HepG2 (cell line): ENCODE data around the gene EEFSEC. TPM values are rescaled to one million over a fixed set of nuclear protein-coding genes. Genes with fewer than 3 reads are reported as not detected.

Source experiments
- ATAC-seq: fragments of 200-7000 bp; cut with Tn5 transposase; 3 replicates; pipeline ENCODE4 v1.9.1; 2020; ENCODE audit warnings: mild to moderate bottlenecking, moderate library complexity
- BruUV-seq: library from RNA; stranded (reverse); fragments of 400-500 nt; replicated peaks from 2 replicates; lab custom pipeline; 2021; lab: Mats Ljungman, UMichigan
- CTCF ChIA-PET: fragments of 300-600 bp; formaldehyde crosslinking; extraction: SDS; loops from one replicate; lab custom pipeline; 2021; ENCODE audit warnings: low total read pairs, inconsistent platforms, low intra/inter-chr PET ratio; lab: Yijun Ruan, JAX
- POLR2A ChIA-PET: fragments of 350-600 bp; sonication (Branson Sonifier 250); formaldehyde crosslinking; loops from one replicate; lab custom pipeline; 2020; ENCODE audit warnings: antibody characterized with exemption, inconsistent platforms; lab: Yijun Ruan, JAX
- DNase-seq: peaks from one replicate; pipeline ENCODE4 v3.0.0-alpha.2; 2015; ENCODE audit warnings: low spot score
- FAIRE-seq: peaks from 3 replicates; lab custom pipeline; 2011; peaks lifted over from hg19 to GRCh38; lab: Jason Lieb, UNC
- H2AFZ ChIP-seq: one replicate; pipeline ENCODE4 v1.6.1; 2011; ENCODE audit warnings: low read length, inconsistent platforms
- H3K27ac ChIP-seq: fragments of 300-600 bp; 3 replicates; pipeline ENCODE4 v1.8.0; 2011; ENCODE audit warnings: mixed run types, mild to moderate bottlenecking, mixed read lengths, low read length, inconsistent platforms; ENCODE audit not compliant: insufficient read depth; ENCODE audit errors: extremely low read length
- H3K27me3 ChIP-seq, 2 experiments: fragments of 200-600 bp in 1 of 2; 2 replicates in 1 of 2; 3 replicates in 1 of 2; pipeline versions ENCODE4 v1.6.0 to v1.8.0; 2011; ENCODE audit warnings: low read length in 2 of 2, mild to moderate bottlenecking in 2 of 2, moderate library complexity in 2 of 2, inconsistent platforms in 1 of 2; ENCODE audit not compliant: insufficient read depth in 2 of 2, control insufficient read depth in 1 of 2
- H3K36me3 ChIP-seq, 2 experiments: fragments of 200-600 bp in 1 of 2; replicated peaks in 1 of 2; 2 replicates in 1 of 2; 3 replicates in 1 of 2; pipeline versions ENCODE4 v1.5.1 to v1.8.0; 2011; ENCODE audit warnings: low read length in 2 of 2, inconsistent platforms in 1 of 2; ENCODE audit not compliant: insufficient read depth in 2 of 2, control insufficient read depth in 1 of 2
- H3K4me1 ChIP-seq: 2 replicates; pipeline ENCODE4 v1.5.1; 2012; ENCODE audit warnings: low read length, inconsistent platforms; ENCODE audit not compliant: insufficient read depth
- H3K4me2 ChIP-seq: 2 replicates; pipeline ENCODE4 v1.6.0; 2011; ENCODE audit warnings: low read depth, low read length, inconsistent platforms
- H3K4me3 ChIP-seq, 3 experiments: fragments of 200-600 bp in 1 of 3; sonication (generic), shearing (Covaris generic) in 1 of 3; replicated peaks in 1 of 3; 2 replicates each; pipeline ENCODE4 v1.5.1; 2011 to 2016; ENCODE audit warnings: low read length in 3 of 3, inconsistent platforms in 2 of 3, low read depth in 2 of 3, mild to moderate bottlenecking in 2 of 3, control low read depth in 1 of 3, mixed read lengths in 1 of 3; ENCODE audit not compliant: insufficient read depth in 1 of 3
- H3K79me2 ChIP-seq: one replicate; pipeline ENCODE4 v1.6.1; 2011; ENCODE audit warnings: low read length, inconsistent platforms; ENCODE audit not compliant: insufficient read depth
- H3K9ac ChIP-seq: 2 replicates; pipeline ENCODE4 v1.6.0; 2011; ENCODE audit warnings: mild to moderate bottlenecking, low read depth, low read length, inconsistent platforms; ENCODE audit not compliant: insufficient read depth
- H3K9me3 ChIP-seq: 2 replicates; pipeline ENCODE4 v1.5.1; 2012; ENCODE audit warnings: mild to moderate bottlenecking, low read length
- H4K20me1 ChIP-seq: 2 replicates; pipeline ENCODE4 v1.6.0; 2011; ENCODE audit warnings: inconsistent platforms, mild to moderate bottlenecking, low read length, moderate library complexity; ENCODE audit not compliant: insufficient read depth
- DNMT3B ChIP-seq: conservative IDR thresholded peaks from 2 replicates; pipeline ENCODE4 v1.6.1; 2016; ENCODE audit warnings: missing biosample characterization, control low read depth
- HES4 ChIP-seq: sonication (generic); formaldehyde crosslinking; IDR thresholded peaks from 2 replicates; pipeline ENCODE4 v1.9.0; 2021; ENCODE audit warnings: mild to moderate bottlenecking, missing genetic modification reagents, borderline replicate concordance
- KDM5A ChIP-seq: fragments of 200-600 bp; sonication (generic); IDR thresholded peaks from 2 replicates; pipeline ENCODE4 v1.7.0; 2018; ENCODE audit warnings: antibody characterized with exemption, mild to moderate bottlenecking, low read length, borderline replicate concordance
- MAZ ChIP-seq, 2 experiments: sonication (generic) in 1 of 2; formaldehyde crosslinking in 1 of 2; IDR thresholded peaks; 2 replicates each; pipeline versions ENCODE4 v1.5.0 to v1.6.1; 2012 to 2020; ENCODE audit warnings: low read depth in 2 of 2, mild to moderate bottlenecking in 2 of 2, borderline replicate concordance in 1 of 2, improper control_type of control experiment in 1 of 2, low read length in 1 of 2, missing genetic modification reagents in 1 of 2, moderate library complexity in 1 of 2
- SMAD1 ChIP-seq: sonication (generic); formaldehyde crosslinking; IDR thresholded peaks from 2 replicates; pipeline ENCODE4 v1.4.0; 2020; ENCODE audit warnings: missing genetic modification reagents, low read depth, mild to moderate bottlenecking, borderline replicate concordance
- THAP7 ChIP-seq: sonication (generic); formaldehyde crosslinking; IDR thresholded peaks from 2 replicates; pipeline ENCODE4 v1.8.1; 2023; ENCODE audit warnings: mild to moderate bottlenecking, missing genetic modification reagents
- ZNF17 ChIP-seq: sonication (generic); formaldehyde crosslinking; IDR thresholded peaks from 2 replicates; pipeline ENCODE4 v1.5.0; 2020; ENCODE audit warnings: mild to moderate bottlenecking, missing genetic modification reagents
- ZNF354B ChIP-seq: sonication (generic); formaldehyde crosslinking; IDR thresholded peaks from 2 replicates; pipeline ENCODE4 v1.8.0; 2022; ENCODE audit warnings: mild to moderate bottlenecking, missing genetic modification reagents
- ZNF547 ChIP-seq: sonication (generic); formaldehyde crosslinking; IDR thresholded peaks from 2 replicates; pipeline ENCODE4 v1.5.1; 2020; ENCODE audit warnings: mild to moderate bottlenecking, missing genetic modification reagents
- ZSCAN9 ChIP-seq: IDR thresholded peaks from 2 replicates; pipeline ENCODE4 v1.6.1; 2016; ENCODE audit warnings: borderline replicate concordance
- WGBS: methylation state at CpG from one replicate; pipeline ENCODE4 v1.1.6; 2017; ENCODE audit warnings: low lambda C conversion rate; 5-methylcytosine and 5-hydroxymethylcytosine counted together
- in situ Hi-C: cut with HindIII; loops from 2 replicates; pipeline ENCODE4 v1.10.0; 2017; ENCODE audit warnings: low pct_unique_long_range_greater_than_20kb; ENCODE audit not compliant: extremely low pct_ligation_motif_present
- intact Hi-C: fragments of 100-400 bp; cut with micrococcal nuclease; formaldehyde crosslinking; loops from one replicate; pipeline ENCODE4 v1.10.0; 2022; ENCODE audit not compliant: unreplicated experiment
- polyA plus RNA-seq, 8 experiments: library from polyadenylated mRNA; depleted of rRNA in 3 of 8; stranded (reverse) in 7 of 8; unstranded in 1 of 8; fragments of >200 nt; fragmentation: Illumina TruSeq in 4 of 8; extraction: Trizol in 4 of 8; gene quantifications; 2 replicates each; pipeline versions ENCODE4 v1.2.1 to v1.2.3, GENCODE V29; 2011 to 2016; ENCODE audit warnings: low read depth in 4 of 8, missing spikeins in 1 of 8, mixed read lengths in 1 of 8; ENCODE audit not compliant: insufficient read depth in 1 of 8
- total RNA-seq, 5 experiments: library from RNA; depleted of rRNA; stranded (reverse); fragments of >200 nt; fragmentation: Illumina TruSeq; extraction: Trizol; gene quantifications; 2 replicates each; pipeline ENCODE4 v1.2.3, GENCODE V29; 2016; ENCODE audit warnings: low read depth in 1 of 5
- TF ChIP-seq, protein P1 (sequence below): IDR thresholded peaks from 2 replicates; pipeline ENCODE4 v1.6.1; 2012; ENCODE audit warnings: low read depth, low read length, improper control_type of control experiment

Gene EEFSEC
- total and polyA plus RNA-seq, 2 of the 13 experiments (the other 11 are each of a cell fraction or from before 2014, with no cell fraction given), result 6.4 to 24.2 TPM

DNA sequence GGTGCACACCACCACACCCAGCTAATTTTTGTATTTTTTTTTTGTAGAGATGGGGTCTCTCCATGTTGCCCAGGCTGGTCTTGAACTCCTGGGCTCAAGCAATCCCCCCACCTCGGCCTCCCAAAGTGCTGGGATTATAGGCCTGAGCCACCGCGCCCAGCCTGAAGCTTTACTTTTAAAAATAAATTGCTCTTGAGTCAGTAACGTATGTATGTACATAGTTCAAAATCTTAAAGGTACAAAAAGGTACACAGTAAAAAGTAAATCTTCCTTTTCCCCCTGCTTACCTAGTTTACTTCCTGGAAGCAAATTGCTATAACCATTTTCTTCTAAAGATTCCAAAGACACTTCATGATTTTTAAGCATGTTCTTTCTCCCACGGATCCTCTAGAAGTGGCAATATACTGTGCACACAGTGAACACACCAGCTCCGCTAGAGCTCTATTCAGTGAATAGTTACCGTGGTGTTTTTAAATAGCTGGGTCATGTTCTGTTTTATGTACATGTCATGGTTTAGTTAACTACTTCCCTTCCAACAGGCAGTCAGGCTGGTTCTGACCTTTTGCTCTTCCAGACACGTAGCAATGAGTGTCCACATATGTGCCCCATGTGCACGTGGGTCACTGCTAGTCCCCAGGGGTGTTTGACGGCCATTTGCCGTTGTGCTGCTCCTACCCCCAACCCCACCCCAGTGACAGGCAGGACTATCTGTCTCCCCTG lies 82.1 kb downstream of the EEFSEC start:
- H3K36me3 ChIP-seq, result no peaks in the 10 kb centered on the region; a peak in 1 of 5 replicates
- ChIA-PET CTCF (no interaction called here), POLR2A (no interaction called here)
- FAIRE-seq (no peak), ATAC-seq (no peak), DNase-seq (no peak)
- peaks cover 10% of the 10 kb centered on the region for H3K79me2 ChIP-seq
- no peaks in the 10 kb centered on the region for H3K9me3 ChIP-seq
- H3K4me2 ChIP-seq, result no peak overlapping the region
- intact Hi-C loops, result no loop called here
- peaks cover 31% of the 10 kb centered on the region for H3K4me1 ChIP-seq
- H3K27ac ChIP-seq, result no peak overlapping the region
- H4K20me1 ChIP-seq, result 0 out of 2 replicates have a peak, but pooled peaks cover 3% of the 10 kb centered on the region
- H3K27me3 ChIP-seq, result no peaks in the 10 kb centered on the region
- H3K4me3 ChIP-seq, result no peak overlapping the region
- no TSS peak for BruUV-seq
- TF ChIP-seq ZNF354B (no peak), SMAD1 (CRISPR knock-in tag) (no peak), KDM5A (no peak), ZNF547 (no peak), HES4 (CRISPR knock-in tag) (no peak), DNMT3B (CRISPR knock-in tag) (no peak), ZSCAN9 (CRISPR knock-in tag) (no peak)
- WGBS, result 86% methylated on average over 11 of the region's 11 CpGs
- no peak overlapping the region for H3K9ac ChIP-seq
- no peak overlapping the region for H2AFZ ChIP-seq
- in situ Hi-C loops, result no loop called here

DNA sequence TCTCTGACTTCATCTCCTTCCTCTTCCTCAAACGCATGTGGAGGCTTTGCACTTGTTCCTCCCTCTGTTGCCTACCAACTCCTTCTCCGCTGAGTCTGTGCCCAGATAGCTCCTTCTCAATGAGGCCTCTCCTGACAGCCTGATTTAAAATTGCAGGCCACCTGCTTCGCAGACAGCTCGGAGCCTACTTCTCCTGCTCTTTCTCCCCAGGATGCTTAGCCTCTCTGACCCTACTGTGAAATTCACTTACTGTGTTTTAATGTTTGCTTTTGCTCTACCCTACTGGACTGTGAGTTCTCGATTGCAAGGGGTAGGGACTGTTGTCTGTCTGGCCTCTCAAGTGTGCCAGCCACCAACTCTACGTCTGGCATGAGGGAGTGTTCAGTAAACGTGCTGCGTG lies 83.4 kb downstream of the EEFSEC start:
- FAIRE-seq (peak; percentile 48), ATAC-seq (peak; percentile 59), DNase-seq (peak; percentile 32)
- ChIA-PET POLR2A (no interaction called here), CTCF (no interaction called here)
- Histone ChIP-seq H2AFZ (no peak overlapping the region), H3K27me3 (no peaks in the 10 kb centered on the region), H3K79me2 (peaks cover 10% of the 10 kb centered on the region), H3K27ac (no peak overlapping the region), H3K9ac (no peak overlapping the region), H3K36me3 (no peaks in the 10 kb centered on the region; a peak in 1 of 5 replicates), H3K4me3 (no peak overlapping the region), H3K9me3 (no peaks in the 10 kb centered on the region), H3K4me2 (no peak overlapping the region), H4K20me1 (peaks cover 4% of the 10 kb centered on the region; the same call in 1 of the 2 replicates), H3K4me1 (peaks cover 38% of the 10 kb centered on the region)
- no peak for TF ChIP-seq MAZ (IDR thresholded peaks at IDR 0.05; ENCODE audit: borderline replicate concordance, low read depth, low read length)
- no peak for TF ChIP-seq MAZ (CRISPR knock-in tag; IDR thresholded peaks at IDR 0.05; ENCODE audit: low read depth)
- TF ChIP-seq THAP7 (CRISPR knock-in tag), result no peak
- no peak for TF ChIP-seq ZNF17 (CRISPR knock-in tag)
- TF ChIP-seq, protein P1, sequence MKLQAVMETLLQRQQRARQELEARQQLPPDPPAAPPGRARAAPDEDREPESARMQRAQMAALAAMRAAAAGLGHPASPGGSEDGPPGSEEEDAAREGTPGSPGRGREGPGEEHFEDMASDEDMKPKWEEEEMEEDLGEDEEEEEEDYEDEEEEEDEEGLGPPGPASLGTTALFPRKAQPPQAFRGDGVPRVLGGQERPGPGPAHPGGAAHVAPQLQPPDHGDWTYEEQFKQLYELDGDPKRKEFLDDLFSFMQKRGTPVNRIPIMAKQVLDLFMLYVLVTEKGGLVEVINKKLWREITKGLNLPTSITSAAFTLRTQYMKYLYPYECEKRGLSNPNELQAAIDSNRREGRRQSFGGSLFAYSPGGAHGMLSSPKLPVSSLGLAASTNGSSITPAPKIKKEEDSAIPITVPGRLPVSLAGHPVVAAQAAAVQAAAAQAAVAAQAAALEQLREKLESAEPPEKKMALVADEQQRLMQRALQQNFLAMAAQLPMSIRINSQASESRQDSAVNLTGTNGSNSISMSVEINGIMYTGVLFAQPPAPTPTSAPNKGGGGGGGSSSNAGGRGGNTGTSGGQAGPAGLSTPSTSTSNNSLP, result no peak
- 67% methylated on average over 8 of the region's 8 CpGs for WGBS
- intact Hi-C loops, result no loop called here
- no TSS peak for BruUV-seq
- in situ Hi-C loops, result no loop called here
